Measurements from ENCODE around the gene C1QTNF7. TPM values are rescaled to one million over a fixed set of nuclear protein-coding genes. Genes with fewer than 3 reads are reported as not detected.

Gene C1QTNF7
- total RNA-seq, 1 experiment from 2014 or later = not detected

DNA sequence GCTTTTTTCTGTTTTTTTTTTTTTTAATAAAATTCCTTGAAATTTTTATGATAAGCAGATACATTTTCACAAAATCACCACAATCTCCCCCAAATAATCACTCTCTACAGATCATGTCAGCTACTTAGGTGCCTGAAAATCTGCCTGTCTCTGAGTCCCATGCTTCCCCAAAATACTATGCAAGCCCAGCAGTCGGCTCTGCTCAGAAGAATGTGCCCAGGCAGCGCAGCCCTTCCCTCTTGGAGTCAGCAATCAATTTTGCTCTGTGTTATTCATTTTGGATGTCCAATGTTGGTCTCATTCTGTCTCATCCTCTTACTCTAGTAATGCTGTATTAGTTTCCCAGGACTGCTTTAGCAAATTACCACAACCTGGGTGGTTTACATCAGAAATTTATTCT, 24.9 kb upstream of the C1QTNF7 start:
- H3K9me3 Mint-ChIP-seq (ENCODE audit: low read depth, unreplicated experiment) = peaks cover under 1% of the 10 kb centered on the region
- CTCF ChIA-PET = no interaction called here
- no TSS peak for BruUV-seq (replicated peaks)
- TF ChIP-seq, protein P1, sequence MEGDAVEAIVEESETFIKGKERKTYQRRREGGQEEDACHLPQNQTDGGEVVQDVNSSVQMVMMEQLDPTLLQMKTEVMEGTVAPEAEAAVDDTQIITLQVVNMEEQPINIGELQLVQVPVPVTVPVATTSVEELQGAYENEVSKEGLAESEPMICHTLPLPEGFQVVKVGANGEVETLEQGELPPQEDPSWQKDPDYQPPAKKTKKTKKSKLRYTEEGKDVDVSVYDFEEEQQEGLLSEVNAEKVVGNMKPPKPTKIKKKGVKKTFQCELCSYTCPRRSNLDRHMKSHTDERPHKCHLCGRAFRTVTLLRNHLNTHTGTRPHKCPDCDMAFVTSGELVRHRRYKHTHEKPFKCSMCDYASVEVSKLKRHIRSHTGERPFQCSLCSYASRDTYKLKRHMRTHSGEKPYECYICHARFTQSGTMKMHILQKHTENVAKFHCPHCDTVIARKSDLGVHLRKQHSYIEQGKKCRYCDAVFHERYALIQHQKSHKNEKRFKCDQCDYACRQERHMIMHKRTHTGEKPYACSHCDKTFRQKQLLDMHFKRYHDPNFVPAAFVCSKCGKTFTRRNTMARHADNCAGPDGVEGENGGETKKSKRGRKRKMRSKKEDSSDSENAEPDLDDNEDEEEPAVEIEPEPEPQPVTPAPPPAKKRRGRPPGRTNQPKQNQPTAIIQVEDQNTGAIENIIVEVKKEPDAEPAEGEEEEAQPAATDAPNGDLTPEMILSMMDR (IDR thresholded peaks at IDR 0.05; ENCODE audit: unreplicated experiment) = no peak
- H3K27me3 Mint-ChIP-seq (ENCODE audit: unreplicated experiment) = peaks cover 15% of the 10 kb centered on the region
- peaks cover 16% of the 10 kb centered on the region for H3K4me1 Mint-ChIP-seq (ENCODE audit: low read depth, unreplicated experiment)
- no peak overlapping the region for H3K27ac Mint-ChIP-seq (ENCODE audit: unreplicated experiment)
- DNase-seq = no peak
- intact Hi-C loops (cut with micrococcal nuclease; ENCODE audit: unreplicated experiment) = loop anchor here (5.0 kb wide), 1 partner anchor 49 kb away; no protein-coding TSS in a partner anchor
- no peaks in the 10 kb centered on the region for H3K36me3 Mint-ChIP-seq (ENCODE audit: insufficient read depth, unreplicated experiment)
- no peak overlapping the region for H3K4me3 Mint-ChIP-seq (ENCODE audit: low read depth, unreplicated experiment)

DNA sequence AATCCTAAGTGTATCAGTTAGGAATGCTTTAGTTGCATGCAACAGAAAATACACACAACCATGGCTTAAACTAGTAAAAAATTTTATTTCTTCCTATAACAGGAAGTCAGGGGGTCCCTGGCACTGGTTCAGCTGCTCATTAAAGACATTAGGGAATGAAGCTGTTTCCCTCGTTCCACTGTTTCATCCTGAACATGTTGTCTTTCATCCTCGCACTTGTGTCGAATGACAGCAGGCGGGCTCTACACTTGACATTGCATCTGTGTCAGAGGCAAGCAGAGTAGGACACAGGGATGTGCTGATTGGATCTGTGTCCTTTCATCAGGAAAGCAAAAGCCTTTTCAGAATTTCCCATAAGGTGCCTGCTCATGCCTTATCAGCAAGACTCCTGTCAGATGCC, 22.8 kb upstream of the C1QTNF7 start:
- H3K27me3 Mint-ChIP-seq (ENCODE audit: unreplicated experiment) = peaks cover 15% of the 10 kb centered on the region

DNA sequence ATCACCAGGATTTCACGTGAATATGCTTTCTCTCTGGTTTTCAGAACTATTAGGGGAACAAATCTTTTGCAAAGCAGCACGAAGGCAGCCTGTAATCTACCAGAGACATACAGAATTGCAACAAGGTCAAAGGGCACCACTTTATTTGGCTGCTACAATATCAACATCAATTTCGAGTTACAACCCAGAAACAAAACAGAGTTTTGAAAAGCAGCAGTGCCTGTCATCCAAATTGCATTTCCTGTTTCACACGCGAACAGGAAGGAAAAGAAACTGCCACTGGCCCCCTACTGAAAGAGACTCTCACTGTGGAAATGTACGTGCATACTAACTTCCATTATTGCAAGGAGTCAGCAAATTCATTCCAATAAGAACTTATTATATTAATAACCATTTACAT, 17.1 kb upstream of the C1QTNF7 start:
- Mint-ChIP-seq H3K4me1 (ENCODE audit: low read depth, unreplicated experiment) (no peaks in the 10 kb centered on the region), H3K36me3 (ENCODE audit: insufficient read depth, unreplicated experiment) (no peaks in the 10 kb centered on the region), H3K27me3 (ENCODE audit: unreplicated experiment) (peaks cover 18% of the 10 kb centered on the region), H3K4me3 (ENCODE audit: low read depth, unreplicated experiment) (no peak overlapping the region), H3K27ac (ENCODE audit: unreplicated experiment) (no peak overlapping the region), H3K9me3 (ENCODE audit: low read depth, unreplicated experiment) (no peaks in the 10 kb centered on the region)
- CTCF ChIA-PET = no interaction called here
- TF ChIP-seq, protein P1 (IDR thresholded peaks at IDR 0.05; ENCODE audit: unreplicated experiment) = no peak
- intact Hi-C loops (cut with micrococcal nuclease; ENCODE audit: unreplicated experiment) = no loop called here
- no TSS peak for BruUV-seq (replicated peaks)
- no peak for DNase-seq

More for the DNA sequence above, 22.8 kb upstream of the C1QTNF7 start:
- no peaks in the 10 kb centered on the region for H3K9me3 Mint-ChIP-seq (ENCODE audit: low read depth, unreplicated experiment)
- H3K27ac Mint-ChIP-seq (ENCODE audit: unreplicated experiment) = no peak overlapping the region
- CTCF ChIA-PET = no interaction called here
- no peaks in the 10 kb centered on the region for H3K36me3 Mint-ChIP-seq (ENCODE audit: insufficient read depth, unreplicated experiment)
- no TSS peak for BruUV-seq (replicated peaks)
- TF ChIP-seq, protein P1 (IDR thresholded peaks at IDR 0.05; ENCODE audit: unreplicated experiment) = no peak
- intact Hi-C loops (cut with micrococcal nuclease; ENCODE audit: unreplicated experiment) = no loop called here
- no peak overlapping the region for H3K4me3 Mint-ChIP-seq (ENCODE audit: low read depth, unreplicated experiment)
- no peak for DNase-seq
- peaks cover 16% of the 10 kb centered on the region for H3K4me1 Mint-ChIP-seq (ENCODE audit: low read depth, unreplicated experiment)

DNA sequence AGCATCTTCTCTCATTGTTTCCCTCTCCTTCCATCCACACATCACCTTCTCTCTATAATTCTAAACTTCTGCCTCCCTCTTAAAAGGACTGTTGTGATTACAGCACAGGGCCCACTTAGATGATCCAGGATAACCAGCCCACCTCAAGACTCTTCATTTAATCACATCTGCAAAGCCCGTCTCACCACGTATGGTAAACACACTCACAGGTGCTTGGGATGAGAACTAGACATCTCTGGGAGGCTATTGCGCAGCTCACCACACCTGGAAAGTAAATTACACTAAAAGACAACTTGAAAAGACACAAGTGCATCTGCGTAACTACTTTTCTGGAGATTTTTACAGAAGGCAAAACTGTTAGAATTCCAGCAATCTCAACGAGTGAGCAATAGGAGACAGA, 15.4 kb upstream of the C1QTNF7 start:
- Mint-ChIP-seq H3K4me1 (ENCODE audit: low read depth, unreplicated experiment) (no peaks in the 10 kb centered on the region), H3K36me3 (ENCODE audit: insufficient read depth, unreplicated experiment) (no peaks in the 10 kb centered on the region), H3K9me3 (ENCODE audit: low read depth, unreplicated experiment) (no peaks in the 10 kb centered on the region), H3K27me3 (ENCODE audit: unreplicated experiment) (peaks cover 10% of the 10 kb centered on the region), H3K4me3 (ENCODE audit: low read depth, unreplicated experiment) (no peak overlapping the region), H3K27ac (ENCODE audit: unreplicated experiment) (no peak overlapping the region)
- BruUV-seq (replicated peaks) = no TSS peak
- DNase-seq = no peak
- intact Hi-C loops (cut with micrococcal nuclease; ENCODE audit: unreplicated experiment) = no loop called here
- TF ChIP-seq, protein P1 (IDR thresholded peaks at IDR 0.05; ENCODE audit: unreplicated experiment) = no peak
- CTCF ChIA-PET = no interaction called here
